OCI-LY7 (cell line): Measurements from ENCODE around the gene PDE9A. TPM values are rescaled to one million over a fixed set of nuclear protein-coding genes. Genes with fewer than 3 reads are reported as not detected.

ENCODE experiments used
- BruUV-seq: library from RNA; stranded (reverse); fragments of 400-500 nt; replicated peaks from 2 replicates; lab custom pipeline; 2021; lab: Mats Ljungman, UMichigan
- CTCF ChIA-PET: fragments of 300-600 bp; sonication (Branson Sonifier 250); formaldehyde crosslinking; loops from one replicate; lab custom pipeline; 2022; ENCODE audit warnings: antibody characterized with exemption; ENCODE audit not compliant: unreplicated experiment; lab: Charles Lee
- POLR2A ChIA-PET: fragments of 300-600 bp; sonication (Branson Sonifier 250); formaldehyde crosslinking; loops from one replicate; lab custom pipeline; 2022; ENCODE audit warnings: antibody characterized with exemption; lab: Charles Lee
- DNase-seq: peaks from one replicate; pipeline ENCODE4 v3.0.0-alpha.2; 2015; ENCODE audit warnings: low spot score
- H2AFZ ChIP-seq: fragments of 200-600 bp; sonication (generic), shearing (Covaris generic); 2 replicates; pipeline ENCODE4 v1.6.1; 2014; ENCODE audit warnings: mild to moderate bottlenecking, antibody characterized with exemption, low read length, moderate library complexity
- H3K27ac ChIP-seq: fragments of 200-600 bp; sonication (generic); 2 replicates; pipeline ENCODE4 v1.5.1; 2014; ENCODE audit warnings: mixed run types, low read depth, mild to moderate bottlenecking, moderate library complexity, low read length, inconsistent platforms; ENCODE audit not compliant: poor library complexity, severe bottlenecking
- H3K36me3 ChIP-seq: fragments of 200-600 bp; sonication (generic); 2 replicates; pipeline ENCODE4 v1.6.1; 2014; ENCODE audit warnings: mild to moderate bottlenecking, antibody characterized with exemption, low read length, moderate library complexity, mixed read lengths; ENCODE audit not compliant: insufficient read depth
- H3K4me1 ChIP-seq: fragments of 200-600 bp; sonication (generic); 2 replicates; pipeline ENCODE4 v1.5.1; 2014; ENCODE audit warnings: mild to moderate bottlenecking, low read length; ENCODE audit not compliant: insufficient read depth, poor library complexity, severe bottlenecking
- H3K4me2 ChIP-seq: fragments of 200-600 bp; sonication (generic); 2 replicates; pipeline ENCODE4 v1.6.1; 2014; ENCODE audit warnings: mild to moderate bottlenecking, low read length
- H3K4me3 ChIP-seq: fragments of 200-600 bp; sonication (generic); 2 replicates; pipeline ENCODE4 v1.5.1; 2014; ENCODE audit warnings: mild to moderate bottlenecking, low read depth, low read length; ENCODE audit not compliant: poor library complexity, severe bottlenecking
- H3K79me2 ChIP-seq: fragments of 200-600 bp; sonication (generic); 2 replicates; pipeline ENCODE4 v1.6.1; 2016; ENCODE audit warnings: low read depth, mild to moderate bottlenecking, low read length, moderate library complexity, mixed read lengths; ENCODE audit not compliant: insufficient read depth
- H3K9me2 ChIP-seq: fragments of 200-600 bp; sonication (generic); 2 replicates; pipeline ENCODE4 v1.6.1; 2016; ENCODE audit warnings: mild to moderate bottlenecking, low read length, mixed read lengths; ENCODE audit not compliant: insufficient read depth
- H3K9me3 ChIP-seq: fragments of 200-600 bp; sonication (generic); 2 replicates; pipeline ENCODE4 v1.6.1; 2014; ENCODE audit warnings: mild to moderate bottlenecking, mixed run types, low read length, mixed read lengths
- H4K20me1 ChIP-seq: fragments of 200-600 bp; sonication (generic); 2 replicates; pipeline ENCODE4 v1.6.1; 2014; ENCODE audit warnings: mild to moderate bottlenecking, antibody characterized with exemption, low read length, moderate library complexity, mixed read lengths; ENCODE audit not compliant: insufficient read depth
- CTCF ChIP-seq: fragments of 200-600 bp; sonication (generic); conservative IDR thresholded peaks from 2 replicates; pipeline ENCODE4 v1.5.1; 2014; ENCODE audit warnings: mild to moderate bottlenecking, antibody characterized with exemption, low read length, moderate library complexity, mixed read lengths
- EZH2phosphoT487 ChIP-seq: fragments of 200-600 bp; sonication (generic); IDR thresholded peaks from 2 replicates; pipeline ENCODE4 v1.6.1; 2018; ENCODE audit warnings: low read depth, borderline replicate concordance, mild to moderate bottlenecking, mixed run types, antibody characterized with exemption, low read length, moderate library complexity, mixed read lengths
- intact Hi-C: fragments of 100-400 bp; cut with micrococcal nuclease; formaldehyde crosslinking; loops from one replicate; pipeline ENCODE4 v1.10.0; 2022; ENCODE audit not compliant: unreplicated experiment
- total RNA-seq, 2 experiments: library from RNA; depleted of rRNA in 1 of 2; stranded (reverse); fragments of >200 nt in 1 of 2; shearing (Covaris generic) in 1 of 2; gene quantifications; 2 replicates each; pipeline ENCODE4 v1.2.3, GENCODE V29; 2014 to 2022

PDE9A gene
- total RNA-seq, 2 experiments from 2014 or later = 11.4 to 22.4 TPM

- no peak for TF ChIP-seq CTCF
- TF ChIP-seq EZH2phosphoT487 = no peak
- H3K36me3 ChIP-seq = no peaks in the 10 kb centered on the region
- DNase-seq = no peak
- peaks cover 29% of the 10 kb centered on the region for H3K4me1 ChIP-seq
- H2AFZ ChIP-seq = no peak overlapping the region
- intact Hi-C loops = no loop called here
- H3K4me3 ChIP-seq = no peak overlapping the region
- BruUV-seq = no TSS peak
- H3K79me2 ChIP-seq = no peaks in the 10 kb centered on the region
- H3K9me3 ChIP-seq = no peaks in the 10 kb centered on the region
- no peak overlapping the region for H3K4me2 ChIP-seq
- no peaks in the 10 kb centered on the region for H4K20me1 ChIP-seq
- ChIA-PET CTCF (no interaction called here), POLR2A (no interaction called here)
- H3K27ac ChIP-seq = no peak overlapping the region
- H3K9me2 ChIP-seq = no peaks in the 10 kb centered on the region
These were observed 27.0 kb downstream of the PDE9A start for GRCh38 chr21:42680429-42680828.

- H3K4me3 ChIP-seq = no peak overlapping the region
- DNase-seq = no peak
- intact Hi-C loops = no loop called here
- ChIA-PET CTCF (no interaction called here), POLR2A (no interaction called here)
- peaks cover 29% of the 10 kb centered on the region for H3K4me1 ChIP-seq
- no peaks in the 10 kb centered on the region for H4K20me1 ChIP-seq
- no peaks in the 10 kb centered on the region for H3K9me3 ChIP-seq
- H3K36me3 ChIP-seq = no peaks in the 10 kb centered on the region
- H2AFZ ChIP-seq = no peak overlapping the region
- no peaks in the 10 kb centered on the region for H3K9me2 ChIP-seq
- no TSS peak for BruUV-seq
- no peaks in the 10 kb centered on the region for H3K79me2 ChIP-seq
- TF ChIP-seq CTCF (no peak), EZH2phosphoT487 (no peak)
- H3K4me2 ChIP-seq = no peak overlapping the region
- no peak overlapping the region for H3K27ac ChIP-seq
These were observed 28.1 kb downstream of the PDE9A start for GRCh38 chr21:42681296-42682206.

- ChIA-PET POLR2A (no interaction called here), CTCF (no interaction called here)
- intact Hi-C loops = no loop called here
- no peaks in the 10 kb centered on the region for H3K9me3 ChIP-seq
- H2AFZ ChIP-seq = no peak overlapping the region
- H3K4me2 ChIP-seq = no peak overlapping the region
- H3K4me3 ChIP-seq = no peak overlapping the region
- no peak for DNase-seq
- no peaks in the 10 kb centered on the region for H3K9me2 ChIP-seq
- no TSS peak for BruUV-seq
- H3K36me3 ChIP-seq = no peaks in the 10 kb centered on the region
- H3K4me1 ChIP-seq = peaks cover 26% of the 10 kb centered on the region
- H3K27ac ChIP-seq = no peak overlapping the region
- no peaks in the 10 kb centered on the region for H4K20me1 ChIP-seq
- TF ChIP-seq EZH2phosphoT487 (no peak), CTCF (no peak)
- no peaks in the 10 kb centered on the region for H3K79me2 ChIP-seq
These were observed 29.3 kb downstream of the PDE9A start for GRCh38 chr21:42682661-42683210.
